GM23338 (cell line): ENCODE data around the gene ABHD12. TPM values are rescaled to one million over a fixed set of nuclear protein-coding genes. Genes with fewer than 3 reads are reported as not detected.

Experiments used
- ATAC-seq: fragments of 200-7000 bp; cut with Tn5 transposase; 3 replicates; pipeline ENCODE4 v1.9.1; 2020
- DNase-seq: peaks from one replicate; pipeline ENCODE4 v3.0.0-alpha.2; 2015; ENCODE audit warnings: low spot score
- H2AFZ ChIP-seq: fragments of 200-600 bp; sonication (generic); 2 replicates; pipeline ENCODE4 v1.8.0; 2016; ENCODE audit warnings: antibody characterized with exemption, mild to moderate bottlenecking, moderate library complexity
- H3F3A ChIP-seq: fragments of 200-600 bp; sonication (generic); replicated peaks from 2 replicates; pipeline ENCODE4 v1.8.0; 2017; ENCODE audit warnings: antibody characterized with exemption, mixed run types, low read depth
- H3K27ac ChIP-seq: fragments of 200-600 bp; sonication (generic); 2 replicates; pipeline ENCODE4 v1.6.1; 2016; ENCODE audit warnings: low read depth
- H3K27me3 ChIP-seq: fragments of 200-600 bp; sonication (generic); 2 replicates; pipeline ENCODE4 v1.8.0; 2016; ENCODE audit warnings: mild to moderate bottlenecking, mixed run types, moderate library complexity; ENCODE audit not compliant: insufficient read depth
- H3K36me3 ChIP-seq: fragments of 200-600 bp; sonication (generic); 2 replicates; pipeline ENCODE4 v1.8.0; 2016; ENCODE audit warnings: mild to moderate bottlenecking; ENCODE audit not compliant: insufficient read depth
- H3K4me1 ChIP-seq: fragments of 200-600 bp; sonication (generic); 2 replicates; pipeline ENCODE4 v1.8.0; 2016; ENCODE audit warnings: mild to moderate bottlenecking, moderate library complexity; ENCODE audit not compliant: insufficient read depth
- H3K4me2 ChIP-seq: fragments of 200-600 bp; sonication (generic); 2 replicates; pipeline ENCODE4 v1.7.1; 2017; ENCODE audit warnings: mixed run types
- H3K4me3 ChIP-seq: fragments of 200-600 bp; sonication (generic); 2 replicates; pipeline ENCODE4 v1.6.1; 2016; ENCODE audit warnings: mixed run types
- H3K79me2 ChIP-seq: fragments of 200-600 bp; sonication (generic); replicated peaks from 2 replicates; pipeline ENCODE4 v1.8.0; 2017; ENCODE audit warnings: mild to moderate bottlenecking; ENCODE audit not compliant: insufficient read depth
- H3K9me2 ChIP-seq: fragments of 200-600 bp; sonication (generic); 2 replicates; pipeline ENCODE4 v1.8.0; 2017; ENCODE audit not compliant: insufficient read depth
- H4K20me1 ChIP-seq: fragments of 200-600 bp; sonication (generic); replicated peaks from 2 replicates; pipeline ENCODE4 v1.8.0; 2017; ENCODE audit warnings: mild to moderate bottlenecking; ENCODE audit not compliant: insufficient read depth
- H3K27ac Mint-ChIP-seq: 2 replicates; pipeline ENCODE4 v1.8.0; 2020; ENCODE audit warnings: inconsistent platforms, mild to moderate bottlenecking, moderate library complexity, mixed read lengths
- H3K27me3 Mint-ChIP-seq: 3 replicates; pipeline ENCODE4 v1.8.0; 2022; ENCODE audit warnings: low read depth, mild to moderate bottlenecking, moderate library complexity, mixed read lengths, inconsistent platforms; ENCODE audit not compliant: insufficient read depth, poor library complexity
- H3K36me3 Mint-ChIP-seq: 3 replicates; pipeline ENCODE4 v1.8.0; 2021; ENCODE audit warnings: low read depth, mild to moderate bottlenecking, inconsistent platforms, moderate library complexity, mixed read lengths
- H3K4me1 Mint-ChIP-seq: 3 replicates; pipeline ENCODE4 v1.8.0; 2020; ENCODE audit warnings: mild to moderate bottlenecking, inconsistent platforms, mixed read lengths
- H3K4me3 Mint-ChIP-seq: 3 replicates; pipeline ENCODE4 v1.8.0; 2021; ENCODE audit warnings: moderate library complexity, mild to moderate bottlenecking, inconsistent platforms, mixed read lengths
- H3K9me3 Mint-ChIP-seq: 3 replicates; pipeline ENCODE4 v1.8.0; 2020; ENCODE audit warnings: moderate library complexity, mild to moderate bottlenecking, inconsistent platforms, mixed read lengths
- CREB1 ChIP-seq: fragments of 250-450 bp; sonication (Bioruptor Pico); IDR thresholded peaks from 2 replicates; pipeline ENCODE4 v1.5.0; 2020; ENCODE audit warnings: low read depth, mild to moderate bottlenecking, moderate library complexity
- POLR2AphosphoS5 ChIP-seq: IDR thresholded peaks from 2 replicates; pipeline ENCODE4 v1.6.1; 2016; ENCODE audit warnings: antibody characterized with exemption, low read depth
- STAT1 ChIP-seq: IDR thresholded peaks from one replicate; pipeline ENCODE4 v1.6.1; 2016; ENCODE audit warnings: antibody characterized with exemption; ENCODE audit not compliant: unreplicated experiment
- ZNF114 ChIP-seq: fragments of 250-450 bp; sonication (Bioruptor Pico); IDR thresholded peaks from 2 replicates; pipeline ENCODE4 v1.5.0; 2020; ENCODE audit warnings: mild to moderate bottlenecking, moderate library complexity
- polyA plus RNA-seq: library from polyadenylated mRNA; unstranded; fragments of >200 nt; fragmentation: Nextera tagmentation; extraction: Ambion mirVana; gene quantifications from 2 replicates; pipeline ENCODE4 v1.2.1, GENCODE V29; 2016
- total RNA-seq: library from RNA; depleted of rRNA; stranded (reverse); fragments of >200 nt; shearing (Covaris generic); gene quantifications from 2 replicates; pipeline ENCODE4 v1.2.3, GENCODE V29; 2014
- TF ChIP-seq, protein P1 (sequence below): IDR thresholded peaks from one replicate; pipeline ENCODE4 v1.6.1; 2018; ENCODE audit warnings: antibody characterized with exemption; ENCODE audit not compliant: unreplicated experiment
- TF ChIP-seq, protein P2 (sequence below), 2 experiments: fragments of 200-600 bp in 1 of 2; sonication (generic) in 1 of 2; conservative IDR thresholded peaks; 2 replicates each; pipeline versions ENCODE4 v1.5.1 to v1.6.1; 2016 to 2017; ENCODE audit warnings: antibody characterized with exemption in 2 of 2, low read depth in 2 of 2, mild to moderate bottlenecking in 2 of 2, moderate library complexity in 1 of 2

ABHD12 gene
- total and polyA plus RNA-seq, 2 experiments from 2014 or later = 40.2 to 57.8 TPM

DNA sequence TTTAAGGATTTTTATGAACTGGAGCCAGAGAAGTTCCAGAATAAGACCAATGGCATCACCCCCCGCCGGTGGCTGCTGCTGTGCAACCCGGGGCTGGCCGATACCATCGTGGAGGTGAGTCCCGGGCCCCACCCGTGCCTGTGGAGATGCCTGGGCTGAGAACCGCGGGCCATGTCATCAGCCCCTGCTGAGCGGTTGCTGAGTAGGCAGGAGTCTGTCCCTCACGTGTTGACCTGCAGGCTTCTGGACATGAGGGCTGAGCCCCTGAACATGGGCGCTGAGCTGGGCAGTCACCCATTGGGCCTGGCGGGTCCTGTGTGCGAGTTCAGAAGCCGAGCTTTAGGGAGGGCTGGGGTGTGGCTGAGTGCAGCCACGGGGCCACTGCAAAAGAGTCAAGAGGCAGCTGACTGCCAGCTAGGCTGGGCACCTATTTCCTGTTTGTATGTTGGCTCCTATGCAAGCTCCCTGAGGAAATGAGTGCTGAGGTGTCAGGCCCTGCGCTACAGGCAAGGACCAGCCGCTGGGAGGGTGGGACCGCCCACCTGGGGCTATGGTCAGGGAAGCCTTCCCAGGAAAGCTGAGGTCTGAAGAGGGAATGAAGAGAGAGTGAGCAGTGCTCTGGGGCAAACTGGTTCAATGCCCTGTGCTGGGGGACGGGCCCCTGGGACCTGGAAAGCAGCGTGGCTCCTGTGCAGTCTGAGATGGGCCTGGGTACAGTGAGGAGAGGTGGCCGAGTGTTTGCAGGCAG lies 108.4 kb downstream of the ABHD12 start:
- ATAC-seq (no peak), DNase-seq (no peak)
- H3K4me3 ChIP-seq = no peak overlapping the region
- H3K9me2 ChIP-seq = no peaks in the 10 kb centered on the region
- no peak overlapping the region for H3K4me2 ChIP-seq
- H3K4me1 ChIP-seq = no peaks in the 10 kb centered on the region
- H4K20me1 ChIP-seq = no peaks in the 10 kb centered on the region
- Mint-ChIP-seq H3K4me1 (peaks cover 8% of the 10 kb centered on the region; the same call in 2 of the 3 replicates), H3K4me3 (no peak overlapping the region), H3K9me3 (no peaks in the 10 kb centered on the region), H3K27me3 (peaks cover 7% of the 10 kb centered on the region), H3K27ac (no peak overlapping the region), H3K36me3 (peaks cover 46% of the 10 kb centered on the region)
- no peaks in the 10 kb centered on the region for H3F3A ChIP-seq
- H3K27ac ChIP-seq = no peak overlapping the region
- H3K27me3 ChIP-seq = no peaks in the 10 kb centered on the region
- no peak overlapping the region for H2AFZ ChIP-seq
- no peaks in the 10 kb centered on the region for H3K79me2 ChIP-seq
- TF ChIP-seq, protein P1, sequence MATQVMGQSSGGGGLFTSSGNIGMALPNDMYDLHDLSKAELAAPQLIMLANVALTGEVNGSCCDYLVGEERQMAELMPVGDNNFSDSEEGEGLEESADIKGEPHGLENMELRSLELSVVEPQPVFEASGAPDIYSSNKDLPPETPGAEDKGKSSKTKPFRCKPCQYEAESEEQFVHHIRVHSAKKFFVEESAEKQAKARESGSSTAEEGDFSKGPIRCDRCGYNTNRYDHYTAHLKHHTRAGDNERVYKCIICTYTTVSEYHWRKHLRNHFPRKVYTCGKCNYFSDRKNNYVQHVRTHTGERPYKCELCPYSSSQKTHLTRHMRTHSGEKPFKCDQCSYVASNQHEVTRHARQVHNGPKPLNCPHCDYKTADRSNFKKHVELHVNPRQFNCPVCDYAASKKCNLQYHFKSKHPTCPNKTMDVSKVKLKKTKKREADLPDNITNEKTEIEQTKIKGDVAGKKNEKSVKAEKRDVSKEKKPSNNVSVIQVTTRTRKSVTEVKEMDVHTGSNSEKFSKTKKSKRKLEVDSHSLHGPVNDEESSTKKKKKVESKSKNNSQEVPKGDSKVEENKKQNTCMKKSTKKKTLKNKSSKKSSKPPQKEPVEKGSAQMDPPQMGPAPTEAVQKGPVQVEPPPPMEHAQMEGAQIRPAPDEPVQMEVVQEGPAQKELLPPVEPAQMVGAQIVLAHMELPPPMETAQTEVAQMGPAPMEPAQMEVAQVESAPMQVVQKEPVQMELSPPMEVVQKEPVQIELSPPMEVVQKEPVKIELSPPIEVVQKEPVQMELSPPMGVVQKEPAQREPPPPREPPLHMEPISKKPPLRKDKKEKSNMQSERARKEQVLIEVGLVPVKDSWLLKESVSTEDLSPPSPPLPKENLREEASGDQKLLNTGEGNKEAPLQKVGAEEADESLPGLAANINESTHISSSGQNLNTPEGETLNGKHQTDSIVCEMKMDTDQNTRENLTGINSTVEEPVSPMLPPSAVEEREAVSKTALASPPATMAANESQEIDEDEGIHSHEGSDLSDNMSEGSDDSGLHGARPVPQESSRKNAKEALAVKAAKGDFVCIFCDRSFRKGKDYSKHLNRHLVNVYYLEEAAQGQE = no peak
- no peak for TF ChIP-seq CREB1
- TF ChIP-seq POLR2AphosphoS5 = no peak
- TF ChIP-seq STAT1 = no peak
- TF ChIP-seq, protein P2, sequence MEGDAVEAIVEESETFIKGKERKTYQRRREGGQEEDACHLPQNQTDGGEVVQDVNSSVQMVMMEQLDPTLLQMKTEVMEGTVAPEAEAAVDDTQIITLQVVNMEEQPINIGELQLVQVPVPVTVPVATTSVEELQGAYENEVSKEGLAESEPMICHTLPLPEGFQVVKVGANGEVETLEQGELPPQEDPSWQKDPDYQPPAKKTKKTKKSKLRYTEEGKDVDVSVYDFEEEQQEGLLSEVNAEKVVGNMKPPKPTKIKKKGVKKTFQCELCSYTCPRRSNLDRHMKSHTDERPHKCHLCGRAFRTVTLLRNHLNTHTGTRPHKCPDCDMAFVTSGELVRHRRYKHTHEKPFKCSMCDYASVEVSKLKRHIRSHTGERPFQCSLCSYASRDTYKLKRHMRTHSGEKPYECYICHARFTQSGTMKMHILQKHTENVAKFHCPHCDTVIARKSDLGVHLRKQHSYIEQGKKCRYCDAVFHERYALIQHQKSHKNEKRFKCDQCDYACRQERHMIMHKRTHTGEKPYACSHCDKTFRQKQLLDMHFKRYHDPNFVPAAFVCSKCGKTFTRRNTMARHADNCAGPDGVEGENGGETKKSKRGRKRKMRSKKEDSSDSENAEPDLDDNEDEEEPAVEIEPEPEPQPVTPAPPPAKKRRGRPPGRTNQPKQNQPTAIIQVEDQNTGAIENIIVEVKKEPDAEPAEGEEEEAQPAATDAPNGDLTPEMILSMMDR (conservative IDR thresholded peaks at IDR 0.05; ENCODE audit: low read depth in 2 of 2) = no peak
- no peak for TF ChIP-seq ZNF114 (CRISPR knock-in tag)
- peaks cover 2% of the 10 kb centered on the region; the same call in 1 of the 2 replicates for H3K36me3 ChIP-seq

DNA sequence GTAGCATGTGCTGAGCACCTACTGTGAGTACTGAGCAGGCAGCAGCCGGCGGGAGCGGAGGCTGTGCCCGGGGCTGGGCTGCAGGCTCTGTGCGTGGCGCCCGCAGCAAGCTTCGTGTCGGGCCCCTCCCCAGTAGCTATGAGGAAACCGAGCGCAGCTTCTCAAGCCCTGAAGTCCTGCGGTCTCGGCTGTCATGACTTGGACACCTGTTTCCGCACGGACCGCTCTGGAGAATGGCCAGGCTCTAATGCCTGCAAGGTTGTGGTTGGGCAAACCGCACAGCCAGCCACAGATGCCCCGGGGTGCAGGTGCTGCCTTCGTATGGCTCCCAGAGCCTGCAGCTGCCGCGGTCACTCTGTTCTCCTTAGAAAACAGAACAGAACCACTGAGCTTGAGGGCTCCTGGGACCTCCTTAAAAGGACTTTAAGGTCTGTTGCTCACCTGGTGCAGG lies 109.1 kb downstream of the ABHD12 start:
- peaks cover 7% of the 10 kb centered on the region for H3K27me3 Mint-ChIP-seq
- ATAC-seq = no peak
- H3K4me3 ChIP-seq = no peak overlapping the region
- H3K4me2 ChIP-seq = no peak overlapping the region
- no peaks in the 10 kb centered on the region for H3K27me3 ChIP-seq
- H3K9me2 ChIP-seq = no peaks in the 10 kb centered on the region
- peaks cover 2% of the 10 kb centered on the region; the same call in 1 of the 2 replicates for H3K36me3 ChIP-seq
- H3K36me3 Mint-ChIP-seq = peaks cover 46% of the 10 kb centered on the region
- DNase-seq = no peak
- peaks cover 8% of the 10 kb centered on the region; the same call in 2 of the 3 replicates for H3K4me1 Mint-ChIP-seq
- H3K4me1 ChIP-seq = no peaks in the 10 kb centered on the region
- no peaks in the 10 kb centered on the region for H4K20me1 ChIP-seq
- H3K27ac ChIP-seq = no peak overlapping the region
- no peaks in the 10 kb centered on the region for H3K79me2 ChIP-seq
- H3K4me3 Mint-ChIP-seq = no peak overlapping the region
- no peak overlapping the region for H3K27ac Mint-ChIP-seq
- H3K9me3 Mint-ChIP-seq = no peaks in the 10 kb centered on the region
- H3F3A ChIP-seq = no peaks in the 10 kb centered on the region
- no peak overlapping the region for H2AFZ ChIP-seq
- TF ChIP-seq, protein P1 = no peak
